SH-SY5Y (cell line): ENCODE results near the gene SCG5.

Source experiments
- GATA2 ChIP-seq: IDR thresholded peaks from 2 replicates; pipeline ENCODE4 v1.6.1; 2011; ENCODE audit warnings: mild to moderate bottlenecking, low read depth, low read length
- GATA3 ChIP-seq: IDR thresholded peaks from 2 replicates; pipeline ENCODE4 v1.6.1; 2011; ENCODE audit warnings: low read depth, mild to moderate bottlenecking, low read length, moderate library complexity

- TF ChIP-seq GATA3 (no peak), GATA2 (no peak)
These were observed 16.4 kb downstream of the SCG5 start for GRCh38 chr15:32657941-32658340.
